ENCODE data around the gene MAT1A. TPM values are rescaled to one million over a fixed set of nuclear protein-coding genes. Genes with fewer than 3 reads are reported as not detected.
A peak's percentile ranks its signal among the peaks of the same experiment; 100 is the strongest.

The MAT1A gene
- total and polyA plus RNA-seq, 3 donors from 2014 or later: 5.6 to 8.3 (median 8.3) TPM

DNA sequence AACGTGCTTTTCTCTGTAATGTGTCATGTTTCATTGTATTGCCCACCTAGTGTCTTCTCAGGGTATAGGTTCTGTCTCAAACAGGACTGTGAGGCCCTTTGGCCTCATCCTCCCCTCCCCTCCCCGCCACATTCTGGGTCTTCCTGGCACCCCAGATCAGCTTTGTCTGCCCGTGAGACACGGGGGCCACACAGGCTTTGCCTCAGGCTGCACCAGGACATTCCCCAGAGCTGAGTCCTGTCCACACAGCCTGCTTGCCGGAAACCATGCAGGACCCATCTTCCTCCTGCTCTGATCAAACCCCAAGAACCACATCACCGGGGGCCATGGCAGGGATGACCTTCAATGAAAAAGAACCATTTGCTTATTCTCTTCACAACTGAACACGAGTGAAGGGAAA is 18.6 kb downstream of the MAT1A start:
- WGBS, 2 donors: 87 to 93% methylated on average over 7 of the region's 7 CpGs
- TF ChIP-seq POLR2A (IDR thresholded peaks at IDR 0.05) (no peak), CTCF (IDR thresholded peaks at IDR 0.05) (no peak)
- intact Hi-C loops (cut with DNase I; ENCODE audit: low total_unique reads): no loop called here
- H3K36me3 ChIP-seq (ENCODE audit: low read depth, missing control alignments): no peaks in the 10 kb centered on the region
- no peaks in the 10 kb centered on the region for H3K9me3 ChIP-seq
- no peak overlapping the region for H3K4me3 ChIP-seq
- no peak for DNase-seq
- H3K27me3 ChIP-seq: no peaks in the 10 kb centered on the region
- peaks cover 40% of the 10 kb centered on the region for H3K4me1 ChIP-seq
- no peak overlapping the region for H3K27ac ChIP-seq

DNA sequence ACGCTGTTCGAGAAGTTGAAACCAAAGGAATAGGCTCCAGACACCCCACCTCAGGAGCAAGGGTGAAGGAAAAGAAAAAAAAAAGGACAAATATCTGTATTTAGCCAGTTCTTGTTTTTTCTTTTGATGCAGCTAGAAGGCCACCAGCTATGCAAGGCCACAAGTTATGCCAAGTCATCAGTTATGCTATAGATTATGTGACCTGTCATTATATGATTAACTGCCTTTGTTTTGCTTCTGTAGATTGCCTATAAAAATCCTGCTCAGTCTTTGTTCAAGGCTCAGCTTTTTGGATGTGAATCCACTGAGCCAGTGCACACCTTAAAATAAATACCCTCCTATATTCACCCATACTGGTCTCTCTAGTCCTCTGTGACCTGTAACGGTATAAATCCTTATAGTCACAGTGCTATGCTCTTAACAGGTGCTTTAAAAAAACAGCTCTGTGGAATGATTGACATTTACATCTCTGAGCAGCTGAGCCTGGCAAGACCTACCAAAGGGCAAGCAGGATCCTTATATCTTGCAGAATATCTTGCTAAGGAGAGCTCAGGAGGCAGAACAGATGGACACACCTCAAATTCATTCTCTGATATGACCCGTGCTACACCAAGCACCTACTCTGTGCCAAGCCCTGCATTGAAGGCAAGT is 20.4 kb downstream of the MAT1A start:
- peak overlapping the region in 1 of 2 donors; percentile 58 for H3K27ac ChIP-seq
- 42% methylated on average over 4 of the region's 4 CpGs for WGBS, 2 donors
- H3K36me3 ChIP-seq (ENCODE audit: low read depth, missing control alignments): no peaks in the 10 kb centered on the region
- H3K9me3 ChIP-seq: no peaks in the 10 kb centered on the region
- peaks cover 51% of the 10 kb centered on the region for H3K4me1 ChIP-seq
- intact Hi-C loops (cut with DNase I; ENCODE audit: low total_unique reads): no loop called here
- TF ChIP-seq POLR2A (IDR thresholded peaks at IDR 0.05) (no peak), CTCF (IDR thresholded peaks at IDR 0.05) (no peak)
- no peaks in the 10 kb centered on the region for H3K27me3 ChIP-seq
- no peak for DNase-seq
- no peak overlapping the region for H3K4me3 ChIP-seq

GRCh38 chr10:80268266-80268665 is 21.2 kb downstream of the MAT1A start:
- intact Hi-C loops (cut with DNase I; ENCODE audit: low total_unique reads): no loop called here
- Histone ChIP-seq H3K9me3 (no peaks in the 10 kb centered on the region), H3K27me3 (no peaks in the 10 kb centered on the region), H3K36me3 (ENCODE audit: low read depth, missing control alignments) (no peaks in the 10 kb centered on the region), H3K4me1 (peaks cover 51% of the 10 kb centered on the region), H3K4me3 (no peak overlapping the region), H3K27ac (peak overlapping the region in 1 of 2 donors; percentile 58)
- TF ChIP-seq CTCF (IDR thresholded peaks at IDR 0.05): no peak
- TF ChIP-seq POLR2A (IDR thresholded peaks at IDR 0.05): no peak
- DNase-seq: no peak
- 48 to 49% methylated on average over 2 of the region's 2 CpGs for WGBS, 2 donors

DNA sequence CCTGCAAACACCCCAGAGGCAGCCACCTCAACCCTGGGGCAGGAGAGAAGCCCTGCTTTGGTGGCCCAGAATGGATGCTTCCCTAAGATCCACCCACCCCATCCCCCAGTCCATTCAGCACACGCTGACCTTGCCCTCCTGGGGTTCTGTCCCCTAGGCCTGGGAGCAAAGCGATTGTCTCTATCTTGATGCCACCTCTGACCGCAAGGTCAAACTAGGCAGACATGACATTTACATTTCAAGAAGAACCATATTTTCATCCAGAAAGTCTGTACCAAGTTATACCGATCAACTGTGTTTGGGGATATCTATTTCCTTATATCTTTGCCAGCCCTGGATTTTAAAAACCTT is 23.0 kb downstream of the MAT1A start:
- intact Hi-C loops (cut with DNase I; ENCODE audit: low total_unique reads): no loop called here
- no peaks in the 10 kb centered on the region for H3K27me3 ChIP-seq
- DNase-seq: no peak
- WGBS, 2 donors: 65 to 75% methylated on average over 4 of the region's 4 CpGs
- H3K27ac ChIP-seq: peak overlapping the region; percentile 73 to 86
- TF ChIP-seq POLR2A (IDR thresholded peaks at IDR 0.05) (no peak), CTCF (IDR thresholded peaks at IDR 0.05) (no peak)
- H3K36me3 ChIP-seq (ENCODE audit: low read depth, missing control alignments): no peaks in the 10 kb centered on the region
- H3K4me1 ChIP-seq: peaks cover 39% of the 10 kb centered on the region
- H3K4me3 ChIP-seq: no peak overlapping the region
- H3K9me3 ChIP-seq: no peaks in the 10 kb centered on the region

Data from testis (tissue), 3 donors.